SH-SY5Y (cell line): ENCODE results near the gene TSR1.

ENCODE experiments used
- GATA2 ChIP-seq: IDR thresholded peaks from 2 replicates; pipeline ENCODE4 v1.6.1; 2011; ENCODE audit warnings: mild to moderate bottlenecking, low read depth, low read length
- GATA3 ChIP-seq: IDR thresholded peaks from 2 replicates; pipeline ENCODE4 v1.6.1; 2011; ENCODE audit warnings: low read depth, mild to moderate bottlenecking, low read length, moderate library complexity

The TSR1 gene

DNA sequence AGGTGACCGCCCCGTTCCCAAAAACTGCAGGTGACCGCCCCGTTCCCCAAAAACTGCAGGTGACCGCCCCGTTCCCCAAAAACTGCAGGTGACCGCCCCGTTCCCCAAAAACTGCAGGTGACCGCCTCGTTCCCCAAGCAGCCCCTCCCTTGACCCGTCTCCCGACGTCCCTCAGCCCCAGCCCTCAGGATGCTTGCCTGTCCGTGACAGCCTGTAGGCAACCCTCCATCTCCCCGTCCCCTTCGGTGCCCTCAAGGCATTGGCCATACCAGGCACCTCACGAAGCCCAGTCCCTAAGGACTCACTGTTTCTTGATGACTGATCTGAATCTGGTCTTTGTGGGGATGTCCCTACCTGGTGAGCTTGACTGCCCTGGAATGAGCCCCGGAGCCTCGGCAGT is 26.2 kb upstream of the TSR1 start:
- TF ChIP-seq GATA3: no peak
- no peak for TF ChIP-seq GATA2

- no peak for TF ChIP-seq GATA2
- no peak for TF ChIP-seq GATA3
These were observed 25.8 kb upstream of the TSR1 start for GRCh38 chr17:2362016-2362415.

DNA sequence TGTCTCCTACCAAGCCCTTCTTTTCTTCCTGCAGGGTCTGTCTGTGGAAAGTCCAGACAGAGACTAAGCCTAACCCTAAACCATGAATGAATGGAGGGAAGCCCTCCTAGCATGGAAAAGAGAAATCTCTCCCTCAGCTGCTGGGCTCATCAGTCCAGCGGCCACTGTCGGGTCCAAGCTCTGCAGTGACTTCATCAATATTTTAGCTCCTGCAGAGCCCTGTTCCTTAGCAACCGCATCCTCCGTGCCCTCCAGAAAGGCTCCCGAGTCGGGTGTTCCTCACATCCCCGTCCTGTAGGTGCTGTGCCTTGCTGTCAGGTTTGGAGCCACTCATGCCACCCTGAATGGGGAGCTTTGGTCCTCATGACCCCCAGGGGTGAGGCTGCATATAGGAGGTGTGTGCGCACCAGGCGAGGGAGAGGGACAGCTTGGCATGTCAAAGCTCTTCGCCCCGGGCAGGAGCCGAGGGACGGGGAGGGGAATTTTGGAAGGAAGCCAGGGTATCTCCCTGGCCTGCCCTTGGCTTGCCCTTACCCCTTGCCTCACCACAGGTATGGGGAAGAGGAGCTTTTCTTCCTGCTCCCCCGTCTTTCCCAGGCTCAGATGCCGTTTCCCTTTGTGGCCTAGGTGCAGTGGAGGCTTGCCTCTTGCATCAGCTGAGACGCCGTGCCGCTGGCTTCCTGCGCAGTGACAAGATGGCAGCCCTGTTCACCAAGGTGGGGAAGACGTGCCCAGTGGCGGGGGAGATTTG is 24.9 kb upstream of the TSR1 start:
- no peak for TF ChIP-seq GATA3
- no peak for TF ChIP-seq GATA2

DNA sequence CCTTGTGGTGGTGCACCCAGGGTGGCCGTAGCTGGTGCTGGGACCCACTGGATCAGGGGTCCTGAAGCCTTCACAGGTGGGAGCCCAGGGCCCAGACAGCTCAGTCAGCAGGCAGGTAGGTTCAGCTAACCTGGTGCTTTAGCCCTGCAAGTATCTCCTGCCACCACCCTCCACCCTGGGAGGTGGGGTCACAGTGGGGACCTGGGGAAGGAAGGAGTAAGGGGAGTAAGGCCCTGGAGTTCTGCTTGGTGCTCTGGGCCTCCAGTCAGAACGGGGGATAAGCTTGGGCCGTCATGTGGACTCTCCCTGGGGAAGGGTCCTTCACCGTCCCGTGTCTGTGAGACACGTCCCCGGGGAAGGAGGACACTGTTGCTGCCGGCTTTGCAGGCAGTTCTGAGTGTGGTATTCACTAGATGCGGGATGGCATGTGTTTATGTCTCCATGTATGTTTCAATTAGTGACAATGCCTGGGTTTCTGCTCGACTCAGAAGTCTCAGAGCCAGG is 21.7 kb upstream of the TSR1 start:
- TF ChIP-seq GATA3 (no peak), GATA2 (no peak)

- TF ChIP-seq GATA2 (no peak), GATA3 (no peak)
These were observed 21.0 kb upstream of the TSR1 start for GRCh38 chr17:2357237-2357636.

- TF ChIP-seq GATA3 (no peak), GATA2 (no peak)
These were observed 18.1 kb upstream of the TSR1 start for GRCh38 chr17:2354311-2354710.

DNA sequence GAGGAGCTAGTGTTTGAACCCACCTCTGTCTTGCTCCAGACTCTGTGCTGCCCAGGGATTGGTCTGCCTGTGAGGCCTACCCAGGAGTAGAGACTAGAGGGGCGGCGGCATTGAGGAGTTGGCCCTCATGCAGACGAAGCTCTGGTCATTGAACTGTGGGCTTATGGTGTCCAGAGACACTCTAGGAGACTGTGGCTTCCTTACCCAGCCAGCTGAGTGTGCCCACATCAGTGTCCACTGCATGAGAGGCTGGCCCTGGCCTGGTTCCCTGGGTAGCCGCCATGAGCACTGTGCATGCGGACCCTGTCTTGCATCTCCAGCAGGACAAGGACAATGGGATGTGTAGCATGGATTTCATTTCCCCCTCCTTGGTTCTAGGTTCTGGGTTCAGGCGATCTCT is 15.0 kb upstream of the TSR1 start:
- TF ChIP-seq GATA3 (no peak), GATA2 (no peak)

DNA sequence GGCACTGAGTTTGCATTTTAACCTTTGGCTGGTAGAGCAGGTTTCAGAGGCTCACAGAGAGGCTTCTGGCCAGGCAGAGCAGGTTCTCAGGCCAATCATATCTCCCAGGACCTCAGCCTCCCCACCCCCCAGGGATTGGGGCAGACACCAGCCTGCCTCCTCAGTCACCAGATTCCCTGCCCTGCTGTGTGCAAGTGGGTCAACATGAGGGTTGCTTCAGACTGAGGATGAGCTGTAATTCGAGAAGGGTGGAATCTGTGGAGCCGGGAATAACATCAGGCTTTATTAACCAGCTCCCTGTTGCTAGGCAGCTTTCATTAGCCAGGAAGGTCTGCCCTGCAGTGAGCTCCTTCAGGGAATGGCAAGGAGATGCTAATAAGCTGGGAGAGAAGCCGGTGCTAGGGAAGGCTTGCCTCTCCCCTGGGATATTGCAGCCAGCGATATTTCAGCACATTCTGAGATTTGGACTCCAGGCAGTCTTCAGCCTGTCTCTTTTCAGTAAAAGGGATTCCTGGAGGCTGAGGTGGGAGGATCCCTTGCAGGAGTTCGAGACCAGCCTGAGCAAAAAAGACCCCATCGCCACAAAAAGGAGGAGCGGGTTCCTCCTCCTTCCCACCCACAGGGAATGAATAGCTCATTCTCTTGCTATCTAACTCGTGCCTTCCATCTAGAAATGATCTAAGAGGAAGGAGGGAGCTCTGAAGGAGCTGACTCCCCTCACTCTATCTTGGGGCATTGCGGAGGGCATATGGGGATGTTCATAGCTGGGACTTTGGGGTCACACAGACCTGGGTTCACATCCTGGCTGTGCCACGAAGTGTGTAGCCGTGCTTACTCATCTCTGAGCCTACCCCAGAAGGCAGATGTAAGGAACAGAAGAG is 11.8 kb upstream of the TSR1 start:
- TF ChIP-seq GATA2 (no peak), GATA3 (no peak)

GRCh38 chr17:2346475-2346874 is 10.2 kb upstream of the TSR1 start:
- TF ChIP-seq GATA2 (no peak), GATA3 (no peak)

- TF ChIP-seq GATA3 (no peak), GATA2 (no peak)
These were observed 8.3 kb upstream of the TSR1 start for GRCh38 chr17:2344528-2344927.

GRCh38 chr17:2343421-2343820 is 7.2 kb upstream of the TSR1 start:
- TF ChIP-seq GATA2: no peak
- no peak for TF ChIP-seq GATA3

GRCh38 chr17:2338315-2338657 is 2.0 kb upstream of the TSR1 start:
- TF ChIP-seq GATA2: no peak
- TF ChIP-seq GATA3: no peak

- TF ChIP-seq GATA3: no peak
- TF ChIP-seq GATA2: no peak
These were observed 1.5 kb upstream of the TSR1 start for GRCh38 chr17:2337544-2338314.

DNA sequence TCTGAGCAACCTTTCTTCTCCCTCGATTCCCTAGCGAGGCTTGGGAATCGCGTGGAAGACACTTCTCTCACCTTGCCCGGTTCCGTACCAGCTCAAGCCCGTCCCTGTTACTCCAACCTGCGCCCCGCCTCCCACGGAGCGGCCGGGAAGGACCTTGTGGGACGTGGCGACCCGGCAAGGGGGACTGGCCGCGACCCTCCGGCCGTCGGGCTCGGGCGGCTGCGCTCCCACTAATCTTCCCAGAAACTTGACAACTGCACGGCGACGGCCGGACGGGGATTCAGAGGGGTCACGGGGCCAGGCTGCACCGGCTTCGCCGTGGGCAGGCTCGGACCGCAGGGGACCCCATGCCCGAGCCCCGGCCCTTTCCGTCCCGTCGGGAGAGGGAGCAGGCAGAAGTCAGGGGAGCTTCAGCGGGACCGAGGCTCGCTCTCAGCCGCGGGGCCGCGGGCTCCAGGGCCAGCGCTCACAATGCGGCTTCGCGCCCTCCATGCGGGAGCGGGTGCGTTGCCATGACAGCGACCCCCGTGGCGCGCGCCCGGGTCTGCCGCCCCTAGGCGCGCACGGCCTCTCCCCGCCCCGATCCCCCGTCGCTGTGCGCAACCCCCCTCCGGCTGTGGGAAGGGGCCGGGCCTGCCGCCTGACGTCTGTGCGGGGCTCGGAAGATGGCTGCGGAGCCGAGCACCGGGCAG is 741 bp upstream of the TSR1 start, which contains the start of gene SGSM2:
SGSM2 (plus strand) TSS at position 650 of the 692 bp plus-strand sequence. CDS start 188 bp downstream, outside the sequence.
- no peak for TF ChIP-seq GATA3
- no peak for TF ChIP-seq GATA2
